ENCODE measurements around the gene LMTK3.

GRCh38 chr19:48508729-48509411, 2.8 kb downstream of the LMTK3 start:
- TF ChIP-seq EZH2 (IDR thresholded peaks at IDR 0.05; ENCODE audit: insufficient read depth, poor library complexity, severe bottlenecking), result no peak
- no peak for TF ChIP-seq EZH2phosphoT487 (IDR thresholded peaks at IDR 0.05; ENCODE audit: insufficient read depth, low read depth)

All from GM23248 (cell line).